HepG2 (cell line): ENCODE results near the gene RMND5A.

Source experiments
- MAX ChIP-seq: IDR thresholded peaks from 2 replicates; pipeline ENCODE4 v1.6.1; 2012; ENCODE audit warnings: inconsistent platforms
- RFX3 ChIP-seq: IDR thresholded peaks from 2 replicates; pipeline ENCODE4 v1.6.1; 2016; ENCODE audit warnings: missing biosample characterization, missing genetic modification reagents
- TCF7L2 ChIP-seq: IDR thresholded peaks from 2 replicates; pipeline ENCODE4 v1.6.1; 2011; ENCODE audit warnings: mild to moderate bottlenecking, low read depth, low read length, moderate library complexity

GRCh38 chr2:86772611-86773010 is 52.5 kb downstream of the RMND5A start:
- no peak for TF ChIP-seq TCF7L2
- no peak for TF ChIP-seq MAX
- TF ChIP-seq RFX3 (CRISPR knock-in tag), result no peak
